IPS-20b (cell line): ENCODE data around the gene ATRX.
A peak's percentile ranks its signal among the peaks of the same experiment; 100 is the strongest.
"Not testable (repeated sequence)": the region's sequence is repeated elsewhere in the genome, so short reads cannot be mapped to it uniquely, and the experiment has no call there.

ENCODE experiments used
- H3K27ac ChIP-seq: one replicate; pipeline ENCODE4 v1.5.1; 2013; ENCODE audit warnings: low read length
- H3K27me3 ChIP-seq: 2 replicates; pipeline ENCODE4 v1.6.1; 2013; ENCODE audit warnings: mild to moderate bottlenecking, low read length, inconsistent platforms; ENCODE audit not compliant: insufficient read depth
- H3K36me3 ChIP-seq: 2 replicates; pipeline ENCODE4 v1.6.1; 2013; ENCODE audit warnings: low read depth, mild to moderate bottlenecking, inconsistent platforms, low read length, moderate library complexity; ENCODE audit not compliant: insufficient read depth
- H3K4me1 ChIP-seq: 2 replicates; pipeline ENCODE4 v1.6.1; 2013; ENCODE audit warnings: mild to moderate bottlenecking, control low read depth, inconsistent platforms, low read length, moderate library complexity; ENCODE audit not compliant: insufficient read depth
- H3K4me3 ChIP-seq: 2 replicates; pipeline ENCODE4 v1.5.1; 2013; ENCODE audit warnings: mild to moderate bottlenecking, low read length, inconsistent platforms
- H3K9ac ChIP-seq: 2 replicates; pipeline ENCODE4 v1.6.1; 2013; ENCODE audit warnings: low read depth, mild to moderate bottlenecking, inconsistent platforms, low read length, moderate library complexity
- H3K9me3 ChIP-seq: 2 replicates; pipeline ENCODE4 v1.6.1; 2013; ENCODE audit warnings: mild to moderate bottlenecking, low read depth, low read length, inconsistent platforms; ENCODE audit not compliant: insufficient read depth

The ATRX gene

GRCh38 chrX:77785486-77786364 lies at the start of gene ATRX:
Gene ATRX, minus strand, starts transcription at chrX:77786216. Its CDS starts 215 bp downstream, at chrX:77786001.
- no peaks in the 10 kb centered on the region for H3K36me3 ChIP-seq
- H3K4me1 ChIP-seq, result no peaks in the 10 kb centered on the region; the same call in 1 of the 2 replicates
- no peaks in the 10 kb centered on the region for H3K27me3 ChIP-seq
- peak within 1 kb of the TSS; percentile 93 for H3K27ac ChIP-seq
- peak within 1 kb of the TSS; percentile 100 for H3K9ac ChIP-seq
- H3K9me3 ChIP-seq, result no peaks in the 10 kb centered on the region
- peak within 1 kb of the TSS; percentile 93 for H3K4me3 ChIP-seq

- not testable (repeated sequence) for H3K36me3 ChIP-seq, H3K9ac ChIP-seq, H3K27me3 ChIP-seq, H3K4me1 ChIP-seq, H3K27ac ChIP-seq, H3K9me3 ChIP-seq, H3K4me3 ChIP-seq
These were observed 45.5 kb upstream of the ATRX start for GRCh38 chrX:77831544-77831943.

- H3K27ac ChIP-seq, H3K9ac ChIP-seq, H3K27me3 ChIP-seq, H3K36me3 ChIP-seq, H3K4me3 ChIP-seq, H3K4me1 ChIP-seq, H3K9me3 ChIP-seq: not testable (repeated sequence)
These were observed 36.0 kb upstream of the ATRX start for GRCh38 chrX:77821989-77822388.

- no peaks in the 10 kb centered on the region for H3K27me3 ChIP-seq
- H3K4me1 ChIP-seq, result no peaks in the 10 kb centered on the region
- H3K36me3 ChIP-seq, result no peaks in the 10 kb centered on the region
- H3K9ac ChIP-seq, result no peak overlapping the region
- no peaks in the 10 kb centered on the region for H3K9me3 ChIP-seq
- no peak overlapping the region for H3K27ac ChIP-seq
- no peak overlapping the region for H3K4me3 ChIP-seq
These were observed 34.2 kb upstream of the ATRX start for GRCh38 chrX:77820091-77820727.

GRCh38 chrX:77814210-77814609 lies 28.2 kb upstream of the ATRX start:
- H3K27me3 ChIP-seq, result no peaks in the 10 kb centered on the region
- no peaks in the 10 kb centered on the region for H3K36me3 ChIP-seq
- H3K9me3 ChIP-seq, result no peaks in the 10 kb centered on the region
- no peak overlapping the region for H3K9ac ChIP-seq
- H3K4me1 ChIP-seq, result no peaks in the 10 kb centered on the region
- no peak overlapping the region for H3K27ac ChIP-seq
- no peak overlapping the region for H3K4me3 ChIP-seq

- H3K4me3 ChIP-seq, result no peak overlapping the region
- no peaks in the 10 kb centered on the region for H3K4me1 ChIP-seq
- H3K9me3 ChIP-seq, result no peaks in the 10 kb centered on the region
- H3K27me3 ChIP-seq, result no peaks in the 10 kb centered on the region
- H3K9ac ChIP-seq, result no peak overlapping the region
- H3K36me3 ChIP-seq, result no peaks in the 10 kb centered on the region
- no peak overlapping the region for H3K27ac ChIP-seq
These were observed 16.2 kb upstream of the ATRX start for GRCh38 chrX:77802201-77802600.

GRCh38 chrX:77795124-77795523 lies 9.1 kb upstream of the ATRX start:
- H3K9me3 ChIP-seq, result no peaks in the 10 kb centered on the region
- no peak overlapping the region for H3K4me3 ChIP-seq
- no peaks in the 10 kb centered on the region for H3K27me3 ChIP-seq
- H3K36me3 ChIP-seq, result no peaks in the 10 kb centered on the region
- no peaks in the 10 kb centered on the region for H3K4me1 ChIP-seq
- H3K9ac ChIP-seq, result no peak overlapping the region
- H3K27ac ChIP-seq, result no peak overlapping the region

- H3K4me1 ChIP-seq, result no peaks in the 10 kb centered on the region
- no peaks in the 10 kb centered on the region for H3K27me3 ChIP-seq
- no peaks in the 10 kb centered on the region for H3K36me3 ChIP-seq
- no peak overlapping the region for H3K9ac ChIP-seq
- no peak overlapping the region for H3K4me3 ChIP-seq
- no peaks in the 10 kb centered on the region for H3K9me3 ChIP-seq
- H3K27ac ChIP-seq, result no peak overlapping the region
These were observed 7.9 kb upstream of the ATRX start for GRCh38 chrX:77793946-77794345.

GRCh38 chrX:77788050-77788449 lies 2.0 kb upstream of the ATRX start:
- Histone ChIP-seq H3K36me3 (no peaks in the 10 kb centered on the region), H3K27me3 (no peaks in the 10 kb centered on the region), H3K9ac (no peak overlapping the region), H3K27ac (no peak overlapping the region), H3K4me3 (no peak overlapping the region), H3K9me3 (no peaks in the 10 kb centered on the region), H3K4me1 (no peaks in the 10 kb centered on the region; the same call in 1 of the 2 replicates)

GRCh38 chrX:77786365-77786680 lies 307 bp upstream of the ATRX start:
- Histone ChIP-seq H3K36me3 (no peaks in the 10 kb centered on the region), H3K4me3 (peak overlapping the region; percentile 93; the same call in 1 of the 2 replicates), H3K4me1 (no peaks in the 10 kb centered on the region; the same call in 1 of the 2 replicates), H3K9ac (peak overlapping the region; percentile 100; the same call in 1 of the 2 replicates), H3K27me3 (no peaks in the 10 kb centered on the region), H3K27ac (peak overlapping the region; percentile 93), H3K9me3 (no peaks in the 10 kb centered on the region)

- Histone ChIP-seq H3K9me3 (no peaks in the 10 kb centered on the region), H3K36me3 (no peaks in the 10 kb centered on the region), H3K4me1 (no peaks in the 10 kb centered on the region; the same call in 1 of the 2 replicates), H3K9ac (no peak overlapping the region), H3K27me3 (no peaks in the 10 kb centered on the region), H3K27ac (no peak overlapping the region), H3K4me3 (no peak overlapping the region)
These were observed 6.3 kb downstream of the ATRX start for GRCh38 chrX:77779695-77780094.

GRCh38 chrX:77776659-77777058 lies 9.4 kb downstream of the ATRX start:
- no peak overlapping the region for H3K4me3 ChIP-seq
- no peak overlapping the region for H3K27ac ChIP-seq
- no peaks in the 10 kb centered on the region for H3K27me3 ChIP-seq
- no peaks in the 10 kb centered on the region for H3K36me3 ChIP-seq
- H3K9me3 ChIP-seq, result no peaks in the 10 kb centered on the region
- no peaks in the 10 kb centered on the region for H3K4me1 ChIP-seq
- no peak overlapping the region for H3K9ac ChIP-seq
